Left colon (tissue), 2 donors: Measurements from ENCODE around the gene TRIM32. TPM values are rescaled to one million over a fixed set of nuclear protein-coding genes. Genes with fewer than 3 reads are reported as not detected.

ENCODE experiments used
- ATAC-seq: fragments of 200-7000 bp; cut with Tn5 transposase; one replicate; pipeline ENCODE4 v1.9.1; 2020; ENCODE audit warnings: mild to moderate bottlenecking, moderate library complexity
- DNase-seq, 2 donors: peaks; one replicate each; pipeline ENCODE4 v3.0.0-alpha.2; 2020
- intact Hi-C, 2 donors: fragments of 100-400 bp; cut with DNase I in 1 of 2; cut with micrococcal nuclease in 1 of 2; formaldehyde crosslinking; loops; one replicate each; pipeline versions ENCODE4 v1.11.2 to v1.14.0; 2022; cut with DNase I, micrococcal nuclease
- total RNA-seq, 2 donors: library from RNA; stranded (reverse); fragmentation: NEBNext Ultra II Directional; extraction: Animal tissue kit (Norgen Biotek cat#: 25700); gene quantifications; one replicate each; pipeline ENCODE4 v1.2.1, GENCODE V29; 2021
- donor health status: DM: no; HTN: no; CAD: no.
- donor health status: DM: yes; HTN: yes; CAD: no.

TRIM32 gene
- total RNA-seq, 2 donors from 2014 or later, result 11.4 to 17.7 TPM

- ATAC-seq (no peak), DNase-seq (no peak)
- intact Hi-C loops, result no loop called here
Observed at GRCh38 chr9:116733010-116733641, 46.0 kb downstream of the TRIM32 start.

- ATAC-seq, result no peak
- intact Hi-C loops, result no loop called here
Observed at GRCh38 chr9:116736399-116737151, 49.5 kb downstream of the TRIM32 start.

GRCh38 chr9:116737152-116737546, 50.0 kb downstream of the TRIM32 start:
- peak; percentile 53 to 81 for DNase-seq
- intact Hi-C loops, result no loop called here
- ATAC-seq, result peak; percentile 82

More at GRCh38 chr9:116736399-116737151, 49.5 kb downstream of the TRIM32 start:
- DNase-seq, result no peak

- DNase-seq, result no peak
- ATAC-seq, result no peak
- intact Hi-C loops, result no loop called here
Observed at GRCh38 chr9:116741086-116741740, 54.1 kb downstream of the TRIM32 start.

- ATAC-seq, result no peak
- DNase-seq, result no peak
- intact Hi-C loops, result no loop called here
Observed at GRCh38 chr9:116741742-116742141, 54.6 kb downstream of the TRIM32 start.

GRCh38 chr9:116749176-116749575, 62.1 kb downstream of the TRIM32 start:
- DNase-seq (no peak), ATAC-seq (no peak)
- intact Hi-C loops, result no loop called here

GRCh38 chr9:116749772-116750171, 62.7 kb downstream of the TRIM32 start:
- ATAC-seq, result no peak
- intact Hi-C loops, result no loop called here
- DNase-seq, result no peak

GRCh38 chr9:116750510-116750909, 63.4 kb downstream of the TRIM32 start:
- DNase-seq (no peak), ATAC-seq (no peak)
- intact Hi-C loops, result no loop called here
